Upper lobe of right lung (tissue), 1 donor: ENCODE results near the gene ANKMY1. TPM values are rescaled to one million over a fixed set of nuclear protein-coding genes. Genes with fewer than 3 reads are reported as not detected.

Experiments used
- ATAC-seq: fragments of 200-7000 bp; cut with Tn5 transposase; one replicate; pipeline ENCODE4 v1.9.1; 2020; ENCODE audit warnings: mild to moderate bottlenecking, moderate library complexity
- DNase-seq: peaks from one replicate; pipeline ENCODE4 v3.0.0-alpha.2; 2020
- H3K27ac ChIP-seq: fragments of 200-600 bp; one replicate; pipeline ENCODE4 v1.8.0; 2022
- H3K27me3 ChIP-seq: fragments of 200-600 bp; one replicate; pipeline ENCODE4 v1.8.0; 2022; ENCODE audit warnings: mild to moderate bottlenecking
- H3K36me3 ChIP-seq: fragments of 200-600 bp; one replicate; pipeline ENCODE4 v1.8.0; 2022
- H3K4me1 ChIP-seq: fragments of 200-600 bp; one replicate; pipeline ENCODE4 v1.8.0; 2022
- H3K4me3 ChIP-seq: fragments of 200-600 bp; one replicate; pipeline ENCODE4 v1.8.0; 2022; ENCODE audit warnings: mild to moderate bottlenecking
- H3K9me3 ChIP-seq: fragments of 200-600 bp; one replicate; pipeline ENCODE4 v1.8.0; 2022
- intact Hi-C: fragments of 100-400 bp; cut with DNase I; formaldehyde crosslinking; loops from one replicate; pipeline ENCODE4 v1.11.0; 2022
- long read RNA-seq: library from polyadenylated mRNA; unstranded; transcript quantifications from one replicate; pipeline ENCODE4 v2.0.0, GENCODE V29; 2021
- total RNA-seq: library from RNA; stranded (reverse); fragmentation: NEBNext Ultra II Directional; extraction: Animal tissue kit (Norgen Biotek cat#: 25700); gene quantifications from one replicate; pipeline ENCODE4 v1.2.1, GENCODE V29; 2021
- TF ChIP-seq, protein P1 (sequence below): fragments of 200-600 bp; IDR thresholded peaks from one replicate; pipeline ENCODE4 v1.8.0; 2022; ENCODE audit warnings: antibody characterized with exemption
- donor health status: DM: no; HTN: yes; CAD: no; lungs with severe emphysema.

Gene ANKMY1, protein sequence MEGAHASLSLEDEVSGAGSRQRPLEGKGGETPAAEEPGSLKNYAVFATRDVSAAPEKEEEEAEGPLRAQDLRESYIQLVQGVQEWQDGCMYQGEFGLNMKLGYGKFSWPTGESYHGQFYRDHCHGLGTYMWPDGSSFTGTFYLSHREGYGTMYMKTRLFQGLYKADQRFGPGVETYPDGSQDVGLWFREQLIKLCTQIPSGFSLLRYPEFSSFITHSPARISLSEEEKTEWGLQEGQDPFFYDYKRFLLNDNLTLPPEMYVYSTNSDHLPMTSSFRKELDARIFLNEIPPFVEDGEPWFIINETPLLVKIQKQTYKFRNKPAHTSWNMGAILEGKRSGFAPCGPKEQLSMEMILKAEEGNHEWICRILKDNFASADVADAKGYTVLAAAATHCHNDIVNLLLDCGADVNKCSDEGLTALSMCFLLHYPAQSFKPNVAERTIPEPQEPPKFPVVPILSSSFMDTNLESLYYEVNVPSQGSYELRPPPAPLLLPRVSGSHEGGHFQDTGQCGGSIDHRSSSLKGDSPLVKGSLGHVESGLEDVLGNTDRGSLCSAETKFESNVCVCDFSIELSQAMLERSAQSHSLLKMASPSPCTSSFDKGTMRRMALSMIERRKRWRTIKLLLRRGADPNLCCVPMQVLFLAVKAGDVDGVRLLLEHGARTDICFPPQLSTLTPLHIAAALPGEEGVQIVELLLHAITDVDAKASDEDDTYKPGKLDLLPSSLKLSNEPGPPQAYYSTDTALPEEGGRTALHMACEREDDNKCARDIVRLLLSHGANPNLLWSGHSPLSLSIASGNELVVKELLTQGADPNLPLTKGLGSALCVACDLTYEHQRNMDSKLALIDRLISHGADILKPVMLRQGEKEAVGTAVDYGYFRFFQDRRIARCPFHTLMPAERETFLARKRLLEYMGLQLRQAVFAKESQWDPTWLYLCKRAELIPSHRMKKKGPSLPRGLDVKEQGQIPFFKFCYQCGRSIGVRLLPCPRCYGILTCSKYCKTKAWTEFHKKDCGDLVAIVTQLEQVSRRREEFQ
- 19.3 TPM for total RNA-seq
- long read RNA-seq, transcript ANKMY1-222 (3 exons, 2,969 nt), result major isoform, 6 of 33 reads
- long read RNA-seq, partial matches to known transcripts, result 1 of 33 reads
- long read RNA-seq, other reads (novel, unspliced or antisense), result 20 of 33 reads

DNA sequence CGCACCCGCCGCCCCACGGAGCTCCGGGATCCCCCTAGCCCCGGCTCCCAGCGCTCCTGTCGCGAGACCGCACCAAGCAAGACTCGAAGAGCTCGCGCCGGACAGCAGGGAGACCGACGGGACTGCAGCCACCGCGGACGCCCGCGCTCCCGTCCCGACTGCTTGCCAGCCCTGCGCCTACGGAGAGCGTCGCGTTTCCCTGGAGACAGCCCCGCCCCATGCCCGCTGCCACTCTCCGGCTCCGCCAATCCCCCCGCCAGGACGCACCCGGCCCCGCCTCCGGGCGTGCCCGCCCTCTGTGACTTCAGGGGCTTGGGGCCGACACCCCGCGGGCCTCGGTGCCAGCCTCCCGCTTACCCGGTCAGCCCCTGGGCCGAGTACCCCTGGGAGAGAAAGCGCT lies at the start of gene ANKMY1:
ANKMY1 (minus strand) TSS at position 181 of the 400 bp plus-strand sequence. CDS start 653 bp downstream, outside the sequence.
- Histone ChIP-seq H3K4me3 (peak within 1 kb of the TSS; percentile 45), H3K36me3 (no peaks in the 10 kb centered on the region), H3K27me3 (no peaks in the 10 kb centered on the region), H3K4me1 (peaks cover 43% of the 10 kb centered on the region), H3K9me3 (no peaks in the 10 kb centered on the region), H3K27ac (no peak within 1 kb of the TSS)
- TF ChIP-seq, protein P1, sequence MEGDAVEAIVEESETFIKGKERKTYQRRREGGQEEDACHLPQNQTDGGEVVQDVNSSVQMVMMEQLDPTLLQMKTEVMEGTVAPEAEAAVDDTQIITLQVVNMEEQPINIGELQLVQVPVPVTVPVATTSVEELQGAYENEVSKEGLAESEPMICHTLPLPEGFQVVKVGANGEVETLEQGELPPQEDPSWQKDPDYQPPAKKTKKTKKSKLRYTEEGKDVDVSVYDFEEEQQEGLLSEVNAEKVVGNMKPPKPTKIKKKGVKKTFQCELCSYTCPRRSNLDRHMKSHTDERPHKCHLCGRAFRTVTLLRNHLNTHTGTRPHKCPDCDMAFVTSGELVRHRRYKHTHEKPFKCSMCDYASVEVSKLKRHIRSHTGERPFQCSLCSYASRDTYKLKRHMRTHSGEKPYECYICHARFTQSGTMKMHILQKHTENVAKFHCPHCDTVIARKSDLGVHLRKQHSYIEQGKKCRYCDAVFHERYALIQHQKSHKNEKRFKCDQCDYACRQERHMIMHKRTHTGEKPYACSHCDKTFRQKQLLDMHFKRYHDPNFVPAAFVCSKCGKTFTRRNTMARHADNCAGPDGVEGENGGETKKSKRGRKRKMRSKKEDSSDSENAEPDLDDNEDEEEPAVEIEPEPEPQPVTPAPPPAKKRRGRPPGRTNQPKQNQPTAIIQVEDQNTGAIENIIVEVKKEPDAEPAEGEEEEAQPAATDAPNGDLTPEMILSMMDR, result no peak
- ATAC-seq (peak; percentile 41), DNase-seq (peak; percentile 91)
- intact Hi-C loops, result no loop called here

DNA sequence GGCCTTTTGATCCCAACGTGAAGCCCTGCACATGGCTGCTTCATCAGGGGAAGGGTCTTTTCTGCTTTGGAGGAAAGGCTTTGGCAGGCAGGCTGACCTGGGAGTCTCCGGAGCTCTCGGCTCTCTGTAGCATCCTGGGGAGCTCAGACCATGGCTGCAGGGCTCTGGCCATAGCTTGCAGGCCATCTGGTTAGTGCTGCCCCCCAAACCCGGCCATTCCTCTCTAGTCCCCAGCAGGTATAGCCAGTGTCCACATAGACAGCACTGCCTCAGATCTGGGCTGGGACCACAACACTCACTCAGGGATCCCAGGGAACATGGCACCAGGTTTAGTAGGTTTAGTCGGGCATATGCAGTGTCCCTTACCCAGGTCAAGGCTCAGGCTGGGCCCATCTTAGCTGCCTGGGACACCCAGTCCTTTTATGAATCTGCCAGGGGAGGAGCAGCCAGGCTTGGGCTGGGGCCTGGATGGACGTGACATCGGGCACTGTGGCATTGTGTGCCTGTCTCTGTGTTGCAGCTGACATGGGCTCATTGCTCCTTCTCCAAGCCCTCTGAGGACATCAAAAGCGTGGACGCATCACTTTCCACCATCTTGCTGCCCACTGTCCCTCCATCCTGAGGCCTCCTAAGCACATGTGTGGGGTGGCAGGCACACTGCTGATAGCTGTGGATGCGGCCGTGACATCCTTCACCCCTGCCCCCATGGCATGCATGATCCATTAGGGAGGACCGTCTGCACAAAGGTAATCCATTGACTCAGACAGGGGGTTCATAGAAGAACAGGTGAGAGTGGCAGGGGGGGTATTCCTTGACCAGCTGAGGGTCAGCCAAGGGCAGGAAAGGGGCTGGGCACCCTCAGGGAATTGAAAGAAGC lies 48.3 kb upstream of the ANKMY1 start:
- no peak for ATAC-seq
- intact Hi-C loops, result no loop called here
- peak; percentile 47 for DNase-seq
- Histone ChIP-seq H3K9me3 (no peaks in the 10 kb centered on the region), H3K4me3 (no peak overlapping the region), H3K4me1 (peaks cover 4% of the 10 kb centered on the region), H3K27me3 (no peaks in the 10 kb centered on the region), H3K27ac (no peak overlapping the region), H3K36me3 (no peaks in the 10 kb centered on the region)
- TF ChIP-seq, protein P1, result no peak

DNA sequence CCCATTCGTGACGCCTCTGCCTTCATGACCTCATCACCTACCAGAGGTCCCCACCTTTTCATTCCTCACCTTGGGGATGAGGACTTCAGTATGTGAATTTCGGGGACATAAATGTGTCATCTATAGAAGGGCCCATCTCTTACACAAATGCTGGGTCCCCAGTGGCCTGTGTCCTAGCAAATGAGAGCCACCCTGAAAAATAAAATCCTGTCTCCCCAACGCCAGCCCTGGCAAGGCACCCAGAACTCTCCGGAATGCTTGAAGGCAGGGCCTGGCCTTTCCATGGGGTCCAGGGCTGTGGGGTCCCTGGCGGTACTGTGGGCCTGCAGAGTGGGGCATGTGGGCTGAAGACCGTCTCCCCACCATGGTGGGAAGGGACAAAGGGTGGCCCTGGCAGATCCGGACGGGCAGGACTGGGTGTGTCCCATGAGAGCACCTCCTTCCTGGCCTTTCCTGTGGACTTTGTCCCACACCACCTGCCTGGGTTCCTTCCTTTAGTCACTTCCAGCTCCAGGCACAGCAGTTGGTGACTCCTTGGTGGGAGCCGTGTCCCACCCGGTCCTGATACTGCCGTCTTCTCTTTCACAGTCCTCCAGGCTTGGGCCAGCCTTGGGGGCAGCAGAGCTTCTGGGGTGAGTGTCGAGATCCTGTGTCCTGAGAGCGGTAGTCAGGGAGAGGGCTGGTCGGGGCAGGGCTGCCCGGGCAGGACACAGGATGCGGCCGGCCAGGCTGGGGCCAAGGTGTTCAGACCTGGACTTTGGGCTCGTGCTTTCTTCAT lies 47.3 kb upstream of the ANKMY1 start:
- Histone ChIP-seq H3K4me1 (peaks cover 4% of the 10 kb centered on the region), H3K36me3 (no peaks in the 10 kb centered on the region), H3K9me3 (no peaks in the 10 kb centered on the region), H3K27me3 (no peaks in the 10 kb centered on the region), H3K27ac (no peak overlapping the region), H3K4me3 (no peak overlapping the region)
- TF ChIP-seq, protein P1, result no peak
- DNase-seq (peak; percentile 59), ATAC-seq (no peak)
- intact Hi-C loops, result no loop called here

DNA sequence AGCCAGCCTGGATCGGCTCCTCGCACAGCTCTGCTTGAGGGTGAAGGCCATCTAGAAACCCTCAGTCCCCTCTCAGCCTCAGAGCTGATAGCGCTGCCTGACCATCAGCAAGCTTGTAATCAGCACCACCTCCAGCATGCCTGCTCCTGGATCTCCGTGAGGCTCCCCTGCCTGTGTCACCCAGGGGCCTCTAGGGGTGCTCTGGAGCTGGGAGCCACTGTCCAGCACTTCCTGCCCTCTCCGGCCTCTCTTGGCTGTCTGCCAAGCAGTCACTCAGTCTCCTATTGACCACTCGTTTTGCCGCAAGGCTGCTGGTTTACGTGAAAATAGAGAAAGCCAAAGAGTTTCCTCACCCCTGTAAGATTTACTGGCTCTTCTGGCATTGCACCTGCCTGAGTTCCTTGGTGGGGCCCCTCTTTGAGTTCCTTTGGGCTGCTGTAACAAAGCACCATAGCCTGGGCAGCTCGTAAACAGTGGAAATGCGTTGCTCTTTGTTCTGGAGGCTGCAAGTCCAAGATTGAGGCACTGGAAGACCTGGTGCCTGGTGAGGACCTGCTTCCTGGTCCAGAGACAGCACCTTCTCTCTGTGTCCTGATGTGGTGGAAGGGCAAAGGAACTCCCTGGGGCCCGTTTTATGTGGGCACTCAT lies 46.6 kb upstream of the ANKMY1 start:
- ATAC-seq, result peak; percentile 89
- TF ChIP-seq, protein P1, result peak; percentile 73
- Histone ChIP-seq H3K9me3 (no peaks in the 10 kb centered on the region), H3K36me3 (peaks cover 4% of the 10 kb centered on the region), H3K4me1 (peaks cover 4% of the 10 kb centered on the region), H3K27ac (no peak overlapping the region), H3K4me3 (no peak overlapping the region), H3K27me3 (no peaks in the 10 kb centered on the region)
- peak; percentile 88 for DNase-seq
- intact Hi-C loops, result no loop called here
